ENCODE data around the gene ERAP2.
"Not testable (repeated sequence)": the region's sequence is repeated elsewhere in the genome, so short reads cannot be mapped to it uniquely, and the experiment has no call there.

ERAP2 gene
- total RNA-seq, result 54.4 to 235 (median 125) reads per million in 18 experiments

GRCh38 chr5:96876292-96876850 lies at the start of gene ERAP2:
Gene ERAP2, plus strand, starts transcription at chr5:96876500. Its CDS starts 3,186 bp downstream, at chr5:96879686.
- DNase-seq, result peak in 1 of 2 donors; percentile 56

- no peak for DNase-seq
Measured at GRCh38 chr5:96829297-96829696, 47.0 kb upstream of the ERAP2 start.

- DNase-seq, result no peak
Measured at GRCh38 chr5:96834016-96834415, 42.3 kb upstream of the ERAP2 start.

GRCh38 chr5:96835791-96836191 lies 40.5 kb upstream of the ERAP2 start:
- DNase-seq, result no peak

GRCh38 chr5:96836817-96837216 lies 39.5 kb upstream of the ERAP2 start:
- no peak for DNase-seq

- no peak for DNase-seq
Measured at GRCh38 chr5:96837303-96837702, 39.0 kb upstream of the ERAP2 start.

GRCh38 chr5:96838201-96839070 lies 37.9 kb upstream of the ERAP2 start:
- DNase-seq, result no peak

- no peak for DNase-seq
Measured at GRCh38 chr5:96839071-96839592, 37.2 kb upstream of the ERAP2 start.

- not testable (repeated sequence) for DNase-seq
Measured at GRCh38 chr5:96841931-96842330, 34.4 kb upstream of the ERAP2 start.

- no peak for DNase-seq
Measured at GRCh38 chr5:96843140-96843539, 33.2 kb upstream of the ERAP2 start.

- peak; percentile 19 to 31 for DNase-seq
Measured at GRCh38 chr5:96844481-96844990, 31.8 kb upstream of the ERAP2 start.

- no peak for DNase-seq
Measured at GRCh38 chr5:96851312-96852062, 24.8 kb upstream of the ERAP2 start.

- no peak for DNase-seq
Measured at GRCh38 chr5:96852759-96853158, 23.5 kb upstream of the ERAP2 start.

GRCh38 chr5:96854067-96854466 lies 22.2 kb upstream of the ERAP2 start:
- DNase-seq, result no peak

GRCh38 chr5:96855031-96855872 lies 21.0 kb upstream of the ERAP2 start:
- DNase-seq, result peak; percentile 94 to 97

GRCh38 chr5:96856371-96856770 lies 19.9 kb upstream of the ERAP2 start:
- no peak for DNase-seq

GRCh38 chr5:96857454-96857853 lies 18.8 kb upstream of the ERAP2 start:
- no peak for DNase-seq

GRCh38 chr5:96857924-96858323 lies 18.4 kb upstream of the ERAP2 start:
- no peak for DNase-seq

- no peak for DNase-seq
Measured at GRCh38 chr5:96859375-96859774, 16.9 kb upstream of the ERAP2 start.

- DNase-seq, result no peak
Measured at GRCh38 chr5:96861076-96861475, 15.2 kb upstream of the ERAP2 start.

- DNase-seq, result no peak
Measured at GRCh38 chr5:96863114-96863513, 13.2 kb upstream of the ERAP2 start.
